Lung (tissue), 12 donors: ENCODE data around the gene TMEM176B. TPM values are rescaled to one million over a fixed set of nuclear protein-coding genes. Genes with fewer than 3 reads are reported as not detected.
A peak's percentile ranks its signal among the peaks of the same experiment; 100 is the strongest.

Source experiments
- ATAC-seq: fragments of 200-7000 bp; cut with Tn5 transposase; one replicate; pipeline ENCODE4 v1.9.1; 2020; ENCODE audit warnings: moderate number of reproducible peaks; ENCODE audit not compliant: insufficient read depth, low FRiP score
- DNase-seq, 3 donors: peaks; one replicate each; pipeline ENCODE4 v3.0.0-alpha.2; 2013 to 2017
- H3K27ac ChIP-seq, 2 donors: one replicate each; pipeline ENCODE4 v1.5.1; 2013; ENCODE audit warnings: mild to moderate bottlenecking in 2 of 2, moderate library complexity in 2 of 2, control low read depth in 1 of 2, inconsistent platforms in 1 of 2, low read depth in 1 of 2, low read length in 1 of 2
- H3K27me3 ChIP-seq, 3 donors: one replicate each; pipeline ENCODE4 v1.5.1; 2013; ENCODE audit warnings: low read length in 2 of 3; ENCODE audit not compliant: control insufficient read depth in 3 of 3, insufficient read depth in 3 of 3
- H3K36me3 ChIP-seq, 4 donors: one replicate each; pipeline ENCODE4 v1.5.1; 2013; ENCODE audit warnings: low read length in 4 of 4, mild to moderate bottlenecking in 1 of 4, moderate library complexity in 1 of 4; ENCODE audit not compliant: control insufficient read depth in 4 of 4, insufficient read depth in 4 of 4
- H3K4me1 ChIP-seq, 5 donors: one replicate each; pipeline ENCODE4 v1.5.1; 2013; ENCODE audit warnings: low read length in 5 of 5, mild to moderate bottlenecking in 2 of 5, moderate library complexity in 1 of 5; ENCODE audit not compliant: control insufficient read depth in 5 of 5, insufficient read depth in 5 of 5
- H3K4me3 ChIP-seq: one replicate; pipeline ENCODE4 v1.5.1; 2013; ENCODE audit warnings: mild to moderate bottlenecking, control low read depth, moderate library complexity
- H3K9ac ChIP-seq, 2 donors: one replicate each; pipeline ENCODE4 v1.5.1; 2013; ENCODE audit warnings: low read length in 2 of 2, control low read depth in 1 of 2; ENCODE audit not compliant: insufficient read depth in 1 of 2
- H3K9me3 ChIP-seq, 4 donors: one replicate each; pipeline ENCODE4 v1.5.1; 2013; ENCODE audit warnings: low read length in 3 of 4, mild to moderate bottlenecking in 1 of 4, moderate library complexity in 1 of 4; ENCODE audit not compliant: control insufficient read depth in 4 of 4, insufficient read depth in 3 of 4
- CTCF ChIP-seq: IDR thresholded peaks from 2 replicates; pipeline ENCODE4 v1.5.1; 2012; ENCODE audit warnings: mild to moderate bottlenecking; ENCODE audit errors: control extremely low read depth, extremely low read depth
- WGBS, 2 donors: extraction: QIAGEN DNeasy Blood & Tissue Kit; methylation state at CpG; one replicate each; pipeline ENCODE4 v1.1.7; 2013; 5-methylcytosine and 5-hydroxymethylcytosine counted together
- polyA plus RNA-seq, 2 donors: library from polyadenylated mRNA; stranded (reverse); fragments of 200-250 nt; gene quantifications; one replicate each; pipeline ENCODE4 v1.2.1, GENCODE V29; 2013
- total RNA-seq, 2 donors: library from RNA; depleted of rRNA in 1 of 2; stranded (reverse); fragments of >200 nt in 1 of 2; gene quantifications; one replicate each; pipeline ENCODE4 v1.2.1, GENCODE V29; 2014 to 2021
- donor health status: control.
- donor health status: control.
- donor health status: Bipolar disorder and iron deficiency.
- donor health status: healthy.
- donor health status: DM: yes; HTN: yes; CAD: no.

TMEM176B gene
- total and polyA plus RNA-seq, 4 donors = 14.6 to 54.8 (median 38.2) TPM

GRCh38 chr7:150835702-150836280 is 35.6 kb upstream of the TMEM176B start:
- H3K9ac ChIP-seq = no peak overlapping the region
- no peak overlapping the region for H3K4me3 ChIP-seq
- no peaks in the 10 kb centered on the region for H3K36me3 ChIP-seq
- ATAC-seq (no peak), DNase-seq (no peak)
- TF ChIP-seq CTCF = no peak
- WGBS, 2 donors = 77 to 89% methylated on average over 6 of the region's 6 CpGs
- no peaks in the 10 kb centered on the region for H3K4me1 ChIP-seq
- no peaks in the 10 kb centered on the region for H3K27me3 ChIP-seq
- H3K27ac ChIP-seq = no peak overlapping the region
- peaks cover 0 to 2% (median 0%) of the 10 kb centered on the region in 4 donors for H3K9me3 ChIP-seq

GRCh38 chr7:150835019-150835418 is 34.9 kb upstream of the TMEM176B start:
- Histone ChIP-seq H3K36me3 (no peaks in the 10 kb centered on the region), H3K4me3 (no peak overlapping the region), H3K9me3 (peaks cover 0 to 2% (median 0%) of the 10 kb centered on the region in 4 donors), H3K27me3 (no peaks in the 10 kb centered on the region), H3K9ac (no peak overlapping the region), H3K27ac (no peak overlapping the region), H3K4me1 (no peaks in the 10 kb centered on the region)
- no peak for DNase-seq
- 88 to 93% methylated on average over 1 of the region's 1 CpG for WGBS, 2 donors
- ATAC-seq = no peak
- TF ChIP-seq CTCF = no peak

- DNase-seq (peak in 2 of 3 donors; percentile 40 to 43), ATAC-seq (no peak)
- no peak overlapping the region for H3K4me3 ChIP-seq
- no peak overlapping the region for H3K27ac ChIP-seq
- no peaks in the 10 kb centered on the region for H3K27me3 ChIP-seq
- WGBS, 2 donors = 67 to 97% methylated on average over 1 of the region's 1 CpG
- no peaks in the 10 kb centered on the region for H3K36me3 ChIP-seq
- H3K4me1 ChIP-seq = no peaks in the 10 kb centered on the region
- TF ChIP-seq CTCF = no peak
- H3K9ac ChIP-seq = no peak overlapping the region
- H3K9me3 ChIP-seq = peaks cover 0 to 4% (median 0%) of the 10 kb centered on the region in 4 donors
Observed at GRCh38 chr7:150831851-150832250, 31.7 kb upstream of the TMEM176B start.

GRCh38 chr7:150830937-150831336 is 30.8 kb upstream of the TMEM176B start:
- H3K27me3 ChIP-seq = no peaks in the 10 kb centered on the region
- H3K36me3 ChIP-seq = no peaks in the 10 kb centered on the region
- 66 to 81% methylated on average over 1 of the region's 1 CpG for WGBS, 2 donors
- DNase-seq (no peak), ATAC-seq (no peak)
- no peak overlapping the region for H3K27ac ChIP-seq
- TF ChIP-seq CTCF = no peak
- no peaks in the 10 kb centered on the region for H3K4me1 ChIP-seq
- no peak overlapping the region for H3K4me3 ChIP-seq
- H3K9ac ChIP-seq = no peak overlapping the region
- H3K9me3 ChIP-seq = peaks cover 0 to 2% (median 0%) of the 10 kb centered on the region in 4 donors
